GM21529 (cell line): ENCODE data around the gene NFATC2.

Experiments
- ATAC-seq: cut with Tn5 transposase; IDR thresholded peaks from one replicate; pipeline ENCODE4 v1.9.1; 2021; ENCODE audit not compliant: unreplicated experiment

The NFATC2 gene

DNA sequence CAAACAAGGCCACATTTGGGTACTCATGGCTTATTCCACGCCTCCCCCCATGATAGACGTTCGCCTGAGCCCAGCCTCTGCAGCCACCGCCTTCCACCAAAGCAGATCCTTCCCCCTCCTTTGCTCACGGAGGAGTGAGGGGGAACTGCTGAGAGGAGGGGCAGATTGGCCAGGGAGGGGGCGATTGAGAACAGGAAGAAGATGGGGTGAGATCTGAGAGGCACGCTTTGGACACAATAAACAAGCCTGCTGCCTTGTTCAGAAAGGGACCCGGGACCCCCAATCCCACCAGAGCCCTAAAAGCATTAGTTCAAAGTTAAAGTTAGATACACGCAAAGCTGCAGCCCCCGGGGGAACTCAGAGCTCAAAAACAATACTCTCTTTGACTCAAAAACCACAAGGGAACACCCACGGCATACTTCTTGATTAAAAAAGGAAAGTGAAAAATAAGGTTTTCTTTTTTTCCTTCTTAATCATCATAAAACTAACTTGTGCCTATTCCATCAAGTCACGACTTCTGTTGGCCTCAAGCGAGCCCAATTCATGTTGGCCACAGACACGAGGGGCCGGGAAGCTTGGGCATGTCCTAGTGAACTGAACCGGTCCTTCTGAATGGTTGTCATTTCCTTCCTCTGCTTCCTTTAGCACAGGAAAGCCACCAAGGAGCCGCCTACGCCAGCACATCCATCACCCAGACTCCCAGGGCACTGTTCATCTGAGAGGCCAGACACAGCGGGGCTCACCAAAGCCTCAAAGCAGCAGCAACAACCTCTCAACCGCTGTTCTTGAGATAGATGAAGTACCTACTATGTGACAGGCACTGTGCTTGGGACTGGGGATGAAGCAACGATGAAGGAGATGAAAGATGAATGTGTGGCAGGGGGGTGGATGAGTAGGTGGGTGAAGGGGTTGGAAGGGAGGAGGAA, 44.7 kb downstream of the NFATC2 start:
- peak; percentile 44 for ATAC-seq

DNA sequence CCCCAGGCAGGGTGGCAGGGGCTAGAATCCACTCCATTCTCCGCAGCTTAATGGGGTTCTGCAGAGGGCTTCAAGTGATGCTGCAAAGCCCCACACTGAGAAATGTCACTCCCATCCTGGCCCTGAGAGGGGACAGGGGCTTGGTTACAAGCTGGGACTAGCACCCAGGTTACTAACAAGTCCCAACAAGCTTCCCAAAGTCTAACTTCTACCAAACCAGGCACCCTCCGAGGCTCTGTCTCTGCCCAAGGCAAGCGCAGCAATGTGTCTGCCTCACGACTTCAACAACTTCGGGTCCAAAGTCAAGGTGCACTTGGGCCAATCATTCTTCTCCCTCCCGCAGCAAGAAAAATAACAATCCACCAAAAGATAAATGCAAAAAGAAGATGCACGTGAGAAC, 45.6 kb downstream of the NFATC2 start:
- no peak for ATAC-seq

DNA sequence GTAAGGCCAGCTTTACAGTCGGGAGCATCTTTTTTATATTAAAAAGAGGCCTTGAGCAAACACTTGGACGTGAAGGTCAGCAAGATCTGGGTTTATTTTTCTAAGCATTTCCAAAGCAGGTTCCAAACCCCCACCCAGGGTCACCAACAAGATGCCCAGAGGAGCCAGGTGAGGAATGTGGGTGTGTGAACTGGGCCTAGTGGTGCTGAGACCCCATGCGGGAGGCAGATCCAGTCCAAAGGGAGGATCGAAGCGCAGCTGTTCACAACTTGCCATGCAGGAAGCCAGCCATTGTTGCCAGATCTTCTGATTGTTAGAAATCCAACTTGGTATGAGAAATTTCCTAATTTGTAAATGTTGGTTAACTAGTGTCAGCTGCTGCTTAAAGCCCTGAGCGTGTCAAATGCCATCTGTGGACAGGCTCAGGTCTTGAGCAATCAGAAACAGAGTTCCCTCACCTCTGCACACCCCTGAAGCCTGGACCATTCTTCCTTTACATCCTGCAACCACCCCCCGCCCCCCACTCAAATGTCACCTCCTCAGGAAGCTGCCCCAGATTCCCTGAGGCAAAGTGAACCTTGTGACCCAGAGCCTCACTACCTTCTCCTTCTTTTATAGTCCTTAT, 46.5 kb downstream of the NFATC2 start:
- no peak for ATAC-seq

DNA sequence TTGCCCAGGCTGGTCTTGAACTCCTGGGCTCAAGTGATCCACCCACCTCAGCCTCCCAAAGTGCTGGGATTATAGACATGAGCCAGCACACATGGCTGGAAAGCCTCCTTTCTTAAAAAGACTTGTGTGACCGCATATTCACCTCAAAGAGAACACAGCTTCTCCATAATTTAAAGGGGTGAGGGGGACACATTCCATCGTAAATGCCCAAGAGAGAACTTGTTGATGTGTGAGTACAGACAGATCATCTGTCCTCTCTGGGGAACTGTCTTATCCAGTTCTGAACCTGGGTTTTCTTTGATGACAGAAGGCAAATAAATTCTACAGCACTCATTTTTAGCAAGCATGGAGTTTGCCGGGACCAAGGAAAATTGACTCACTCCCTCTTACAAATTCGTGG, 47.2 kb downstream of the NFATC2 start:
- ATAC-seq = no peak

DNA sequence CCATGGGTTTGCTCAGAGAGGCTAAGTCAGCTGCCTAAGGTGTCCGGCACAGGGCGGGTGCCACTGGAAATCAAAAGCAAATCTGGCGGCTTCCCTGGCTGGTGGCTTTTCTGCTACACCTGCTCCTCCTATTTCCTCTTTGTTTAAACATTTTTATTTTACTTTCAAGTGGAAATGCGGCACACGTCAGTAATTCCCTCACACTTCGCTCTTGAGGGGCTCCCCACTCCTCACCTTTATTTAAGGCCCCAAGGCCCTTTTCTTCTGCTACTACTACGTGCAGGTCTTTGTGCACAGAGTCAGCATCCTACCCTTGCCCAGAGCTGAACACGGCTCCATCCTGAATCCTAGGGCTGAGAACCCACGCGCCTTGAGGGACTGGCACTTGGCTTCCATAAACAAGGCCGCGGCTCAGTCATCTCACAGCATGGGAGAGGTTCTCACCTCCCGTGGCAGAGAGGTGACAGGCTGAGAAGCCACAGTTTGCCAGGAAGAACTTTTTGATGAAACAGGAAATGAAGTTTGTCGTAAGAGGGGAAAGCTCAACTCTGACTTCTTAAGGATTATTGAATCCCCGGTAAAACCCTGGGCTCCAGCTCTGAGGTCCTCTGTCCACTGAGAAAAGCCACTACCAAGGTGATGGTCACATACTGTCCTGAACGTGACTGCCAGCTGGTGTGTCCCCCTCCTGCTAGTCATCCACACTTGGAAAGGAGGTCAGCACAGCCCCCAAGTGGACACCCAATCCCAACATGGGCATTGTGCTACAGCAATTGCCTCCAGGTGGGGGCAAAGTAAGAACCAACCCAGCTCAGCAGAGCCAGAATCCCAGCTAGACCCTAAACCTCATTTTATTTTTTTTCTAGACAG, 48.0 kb downstream of the NFATC2 start:
- no peak for ATAC-seq

DNA sequence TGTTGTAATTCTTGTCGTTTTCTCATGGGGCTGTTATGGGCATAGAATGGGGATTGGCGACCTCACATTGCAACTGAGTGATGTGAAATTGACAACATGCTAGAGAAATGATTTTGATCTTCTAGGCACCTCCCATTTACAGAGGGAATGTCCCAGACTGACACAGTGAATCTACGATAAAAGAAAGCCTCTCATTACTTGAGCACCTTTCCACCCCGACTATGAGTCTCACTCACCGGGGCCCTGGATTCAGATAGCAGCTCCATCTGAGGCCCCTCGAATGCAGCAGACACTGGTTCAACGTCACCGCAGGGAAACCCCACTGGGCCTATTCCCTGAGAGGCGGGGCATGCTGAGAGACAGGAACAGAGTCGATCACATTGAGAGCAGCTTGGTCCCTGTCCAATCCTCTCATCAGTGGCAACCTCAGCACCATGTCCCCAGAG, 49.1 kb downstream of the NFATC2 start:
- ATAC-seq = no peak

DNA sequence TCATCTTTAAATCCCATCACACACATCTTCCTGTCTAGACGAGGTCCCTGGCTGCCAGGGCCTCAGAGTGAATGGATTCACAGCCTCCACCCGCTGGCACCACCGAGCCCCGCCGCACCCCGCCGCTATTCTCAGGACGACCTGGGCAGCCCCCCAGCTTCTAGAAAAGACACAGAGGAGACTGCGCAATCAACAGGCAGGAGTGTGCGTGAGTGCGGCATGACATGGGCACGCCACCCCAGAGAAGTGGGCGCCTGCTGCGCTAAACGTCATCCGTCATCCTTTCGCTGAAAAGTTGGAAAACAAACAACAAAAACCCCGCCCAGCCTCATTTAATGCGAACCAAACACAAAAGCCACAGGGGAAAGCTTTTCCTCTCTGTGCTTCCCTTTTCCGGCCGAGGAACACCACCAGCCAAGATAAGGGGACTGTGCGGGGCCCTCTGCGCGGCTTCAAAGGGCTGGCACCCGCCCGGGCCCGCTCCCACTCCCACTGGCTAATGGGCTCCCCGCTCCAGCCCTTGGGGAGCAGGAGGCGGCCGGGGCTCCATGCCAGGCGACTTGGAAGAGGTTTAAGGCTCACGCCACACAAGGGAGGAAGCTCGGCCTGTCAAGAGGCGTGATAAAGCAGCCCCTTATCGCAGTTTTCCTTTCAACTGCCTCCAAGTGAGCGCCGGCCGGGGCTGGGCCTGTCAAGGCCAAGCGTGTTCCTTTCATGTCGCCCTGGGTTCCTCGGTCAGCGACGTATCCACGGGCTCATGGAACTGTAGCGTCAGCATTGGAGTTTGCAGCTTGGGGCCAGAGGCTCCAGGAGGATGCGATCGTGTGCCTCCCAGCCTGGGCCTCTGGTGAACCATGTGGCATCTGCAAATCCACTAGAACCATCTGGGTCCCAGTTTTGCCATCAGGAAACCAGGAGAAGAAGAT, 50.1 kb downstream of the NFATC2 start:
- no peak for ATAC-seq

DNA sequence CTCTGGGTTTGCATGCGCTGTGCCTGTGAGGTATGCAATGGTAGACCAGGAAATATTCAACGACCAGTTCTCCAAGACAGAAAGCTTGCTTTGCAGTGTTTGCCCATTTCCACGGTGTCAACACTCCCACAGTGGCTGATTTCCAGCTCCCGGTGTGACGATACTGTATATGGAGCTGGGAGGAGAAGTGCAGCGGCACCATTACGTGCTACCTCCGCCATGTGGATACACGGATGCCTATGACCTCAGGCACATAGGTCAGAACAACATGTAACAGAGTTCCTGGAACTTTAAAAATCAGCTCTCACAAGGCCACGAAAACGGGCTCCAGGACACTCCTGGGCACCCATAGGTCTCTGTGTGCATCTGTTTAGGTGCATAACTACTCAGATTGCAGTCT, 51.1 kb downstream of the NFATC2 start:
- ATAC-seq = no peak

DNA sequence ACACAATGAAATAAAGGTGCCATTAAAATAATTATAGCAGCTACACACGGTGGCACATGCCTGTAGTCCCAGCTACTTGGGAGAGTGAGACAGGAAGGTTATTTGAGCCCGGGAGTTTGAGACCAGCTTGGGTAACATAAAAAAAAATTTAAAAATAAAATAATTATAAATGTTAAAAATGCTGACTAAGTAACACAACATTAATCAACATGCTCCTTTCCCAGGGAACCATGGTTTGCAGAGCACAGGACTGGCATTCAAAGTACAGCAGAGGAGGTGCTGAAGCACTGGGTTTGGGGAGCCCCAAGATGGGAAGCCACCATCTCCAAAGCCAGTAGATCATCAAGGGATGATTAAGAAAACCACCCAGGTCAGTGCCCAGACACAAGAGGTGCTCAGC, 51.9 kb downstream of the NFATC2 start:
- no peak for ATAC-seq

DNA sequence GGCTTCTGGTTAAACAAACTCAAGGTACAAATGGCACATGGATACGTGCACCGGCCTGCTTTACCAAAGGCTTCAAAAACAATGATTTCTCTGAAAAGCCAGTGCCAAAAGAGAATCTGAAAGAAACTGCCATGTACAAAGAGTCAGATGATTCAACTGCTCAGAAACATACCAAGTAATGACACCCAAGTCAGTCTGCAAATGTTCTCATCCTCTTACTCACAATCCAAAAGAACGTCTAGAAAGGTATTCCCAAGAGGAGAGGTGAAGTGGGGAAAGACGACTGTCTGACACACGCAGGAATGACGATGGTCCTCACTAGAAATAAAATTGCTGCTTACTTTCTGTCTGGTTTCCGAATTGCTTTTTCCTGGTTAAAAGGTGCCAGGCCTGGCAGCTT, 52.9 kb downstream of the NFATC2 start:
- no peak for ATAC-seq

DNA sequence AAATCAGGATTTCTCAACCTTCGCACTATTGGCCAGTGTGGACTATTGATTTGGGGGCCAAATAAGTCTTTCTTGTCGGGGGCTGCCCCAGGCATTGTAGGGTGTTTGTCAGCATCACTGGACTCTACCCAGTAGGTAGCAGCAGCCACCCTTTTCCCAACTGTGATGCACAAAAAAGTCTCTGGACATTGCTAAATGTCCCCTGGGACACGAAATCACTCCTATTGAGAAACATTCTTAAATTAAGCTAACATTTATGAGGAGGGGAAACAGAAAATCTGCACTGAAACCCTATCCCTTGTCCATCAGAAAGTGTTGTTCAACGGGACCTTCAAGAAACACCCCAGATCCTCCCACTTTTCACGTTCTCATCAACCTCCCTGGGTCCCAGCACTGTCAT, 54.2 kb downstream of the NFATC2 start:
- ATAC-seq = no peak

DNA sequence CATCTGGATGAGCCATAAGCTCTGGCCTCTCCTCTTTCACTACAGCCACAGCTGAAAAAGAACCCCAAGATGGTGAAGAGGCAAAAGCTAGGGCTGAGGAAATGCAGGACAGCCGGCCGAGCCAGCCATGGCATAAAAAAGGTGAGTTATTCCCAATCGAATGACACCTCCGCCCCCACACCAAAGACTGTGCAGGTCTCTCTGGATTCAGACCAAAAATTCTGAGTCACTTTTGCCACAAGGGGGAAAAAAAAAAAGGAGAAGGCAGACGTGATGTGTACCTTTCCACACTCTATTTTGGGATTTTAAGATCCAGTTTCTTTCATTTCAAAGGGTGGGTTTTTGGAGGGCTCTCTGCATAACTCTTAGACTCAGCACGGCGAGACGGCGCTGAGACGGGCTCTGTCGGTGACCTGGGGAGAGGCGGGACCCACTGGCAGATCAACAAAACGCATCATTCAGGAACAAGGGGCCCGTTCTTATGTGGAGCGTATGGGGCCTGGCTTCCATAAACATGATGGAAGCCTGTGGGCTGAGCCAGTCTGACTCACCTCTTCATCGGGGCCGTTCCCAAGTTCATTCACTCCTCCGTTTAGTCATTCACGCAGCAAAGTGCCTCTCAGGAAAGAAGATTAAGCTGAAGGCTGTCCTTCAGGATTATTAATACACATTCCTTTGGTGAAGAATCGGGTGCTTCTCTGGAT, 54.8 kb downstream of the NFATC2 start:
- no peak for ATAC-seq

DNA sequence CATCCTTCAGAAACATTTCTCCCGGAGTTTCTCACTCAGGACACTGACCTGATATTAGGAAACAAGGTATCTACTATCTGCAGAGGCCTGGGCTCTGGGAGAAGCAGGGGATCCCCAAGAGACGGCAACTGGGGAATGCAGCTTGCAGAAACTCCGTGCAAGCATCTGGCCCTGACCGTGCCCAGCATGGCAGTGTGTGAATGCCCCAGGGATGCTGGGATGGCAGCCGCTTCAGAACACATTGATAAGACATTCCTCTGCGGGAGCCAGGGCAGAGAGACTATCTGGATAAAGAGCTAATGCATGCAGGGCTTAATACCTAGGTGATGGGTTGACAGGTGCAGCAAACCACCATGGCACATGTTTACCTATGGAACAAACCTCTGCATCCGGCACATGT, 55.4 kb downstream of the NFATC2 start:
- no peak for ATAC-seq

DNA sequence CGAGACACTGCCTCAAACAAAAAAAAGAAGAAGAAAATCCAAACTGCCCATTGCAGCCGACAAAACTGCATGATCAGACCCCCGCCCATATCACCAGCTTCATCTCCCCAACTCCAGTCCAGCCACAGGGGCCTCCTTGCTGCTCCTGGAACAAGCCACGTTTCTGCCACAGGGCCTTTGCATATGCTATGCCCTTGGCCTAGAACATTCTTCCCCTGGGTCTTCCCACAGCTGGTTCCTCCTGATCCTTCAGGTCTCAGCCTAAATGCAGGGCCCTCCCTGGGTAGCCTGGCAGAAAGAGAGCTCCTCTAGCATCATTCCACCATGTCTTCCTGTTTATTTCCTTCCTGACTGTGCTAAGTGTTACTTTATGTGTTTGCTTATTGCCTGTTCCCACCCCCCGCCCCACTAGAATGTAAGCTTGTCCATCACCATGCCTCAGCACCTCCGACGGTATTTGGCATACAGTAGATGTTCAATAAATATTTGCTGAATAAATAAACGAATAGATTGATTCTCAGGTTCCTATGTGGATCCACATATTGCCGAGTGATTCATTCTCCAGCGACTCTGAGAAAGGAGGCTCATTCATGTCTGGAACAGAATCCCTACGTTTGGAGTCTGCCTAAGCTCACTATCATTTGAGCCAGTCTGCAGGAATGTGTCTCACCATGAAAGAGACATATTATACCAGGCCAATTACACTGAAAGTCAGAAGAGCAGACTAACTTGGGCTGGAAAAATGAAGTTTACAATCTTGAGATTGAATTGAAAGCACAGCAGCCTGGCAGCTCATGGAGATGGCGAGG, 56.1 kb downstream of the NFATC2 start:
- ATAC-seq = no peak

DNA sequence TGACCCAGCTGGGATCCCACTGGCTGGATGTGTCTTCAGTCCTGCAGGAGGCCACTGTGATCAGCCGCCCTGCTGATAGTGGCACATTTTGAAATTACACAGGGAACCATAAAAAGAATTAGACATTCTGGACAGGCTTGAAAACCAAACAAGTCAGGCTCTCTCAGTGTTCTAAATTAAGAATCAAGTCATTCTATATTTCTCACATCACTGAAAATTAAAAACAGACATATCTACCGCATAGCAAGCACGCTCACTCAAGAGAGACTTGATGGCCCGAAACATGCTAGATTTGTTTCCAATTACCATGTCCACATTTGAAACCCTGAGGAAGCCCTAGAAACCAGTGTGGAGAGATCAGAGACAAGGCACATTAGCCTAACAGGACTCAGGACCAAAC, 57.7 kb downstream of the NFATC2 start:
- ATAC-seq = no peak

DNA sequence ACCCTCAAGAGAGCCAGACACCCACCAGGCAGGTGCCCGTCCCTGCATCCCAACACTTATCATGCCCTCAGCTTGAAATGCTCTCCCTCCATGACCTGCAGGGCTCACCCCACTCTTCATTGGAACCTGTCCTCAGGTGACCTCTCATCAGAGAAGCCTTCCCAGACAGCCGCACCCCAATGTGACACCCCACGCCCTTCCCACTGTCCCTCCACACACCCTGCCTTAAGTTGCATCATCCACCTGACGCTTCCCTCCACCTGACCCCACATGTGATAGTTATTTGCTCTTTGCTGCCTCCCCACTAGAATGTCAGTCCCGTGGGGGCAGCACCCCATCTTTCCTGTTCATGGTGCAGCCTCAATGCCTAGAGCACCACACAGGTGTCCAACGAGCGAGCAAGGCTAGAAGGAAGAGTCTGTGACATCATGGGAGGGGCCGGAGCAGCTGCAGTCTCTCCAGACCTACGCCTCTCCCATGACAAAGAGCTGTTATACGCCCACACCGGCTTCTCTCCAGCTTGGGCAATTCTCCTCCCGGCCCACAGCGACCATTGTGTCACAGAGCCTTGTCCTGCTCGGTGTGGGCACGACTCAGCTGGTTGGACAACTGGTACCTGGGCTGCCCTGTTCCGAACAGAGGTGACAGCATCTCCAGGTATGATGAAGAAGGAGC, 58.2 kb downstream of the NFATC2 start:
- ATAC-seq = no peak

DNA sequence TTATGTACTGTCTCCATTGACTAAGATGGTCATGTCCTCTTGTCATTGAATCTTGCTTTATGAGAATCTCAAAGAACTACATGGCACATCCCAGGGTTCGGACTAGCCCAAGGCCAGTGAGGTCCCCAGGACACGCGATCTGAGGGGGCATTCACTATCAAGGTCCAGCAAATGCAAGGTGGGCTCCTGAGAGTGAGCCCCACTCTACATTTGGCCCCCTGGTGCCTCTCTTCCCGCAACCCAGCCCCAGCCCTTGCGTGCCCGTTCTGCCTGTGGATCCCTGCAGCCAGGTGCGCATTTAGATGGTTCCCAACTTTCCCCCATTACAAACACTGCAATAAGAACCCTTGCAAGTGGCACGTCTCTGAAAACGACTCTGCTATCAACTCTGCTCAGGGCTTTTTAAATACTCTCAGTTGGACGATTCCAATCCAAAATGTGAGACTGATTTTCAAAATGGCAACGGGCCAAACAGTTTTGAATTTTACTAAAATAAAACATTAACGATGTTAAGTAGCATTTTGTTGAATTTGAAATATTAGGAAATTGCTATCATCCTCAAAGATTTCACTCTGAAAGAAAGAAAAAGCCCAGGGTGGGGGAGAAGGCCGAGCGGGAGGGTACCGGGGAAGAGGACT, 59.6 kb downstream of the NFATC2 start:
- ATAC-seq = no peak

DNA sequence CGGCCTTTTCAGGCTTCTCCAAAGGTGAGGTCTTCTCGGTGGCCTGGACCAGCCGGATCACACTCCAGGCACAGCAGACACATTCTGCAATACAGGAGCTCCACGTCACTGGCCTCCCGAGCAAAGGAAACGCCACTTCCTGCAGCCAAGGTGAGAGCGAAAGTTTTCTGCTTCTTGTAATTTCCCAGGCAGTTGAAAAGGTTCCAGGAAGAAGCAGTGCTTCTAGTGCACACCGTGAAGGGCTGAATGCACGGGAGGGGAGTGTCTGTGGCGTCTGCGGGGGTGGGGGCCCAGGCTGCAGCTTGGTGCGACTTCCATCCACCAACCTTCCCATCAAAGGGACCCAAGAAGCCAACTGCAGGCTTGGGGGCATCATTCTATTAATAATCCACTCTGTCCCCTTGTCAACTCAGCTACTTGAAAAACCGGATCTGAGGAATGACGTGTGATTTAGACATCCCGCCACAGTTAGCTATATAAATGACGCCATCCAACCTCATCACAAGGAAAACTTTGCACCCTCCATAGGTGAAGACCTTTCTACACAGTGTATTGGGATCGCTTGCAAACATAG, 61.1 kb downstream of the NFATC2 start:
- no peak for ATAC-seq
